Measurements from ENCODE around the gene DTNBP1. TPM values are rescaled to one million over a fixed set of nuclear protein-coding genes. Genes with fewer than 3 reads are reported as not detected.

DTNBP1 gene
- total and polyA plus RNA-seq, 2 of the 4 experiments (the other 2 are of a cell fraction), result 4.8 to 18.7 TPM

- POLR2A ChIA-PET (ENCODE audit: unreplicated experiment), result no interaction called here
- H3K4me3 ChIP-seq (ENCODE audit: insufficient read depth, low read depth, low read length), result no peak overlapping the region
- no peak overlapping the region for H3K4ac ChIP-seq (ENCODE audit: low read depth, low read length)
- no peak overlapping the region for H2BK120ac ChIP-seq (ENCODE audit: low read depth, low read length)
- H3K27ac ChIP-seq (ENCODE audit: insufficient read depth, low read length), result no peak overlapping the region
- no peak overlapping the region for H3K4me2 ChIP-seq (ENCODE audit: low read depth, low read length)
- 0 out of 2 replicates have a peak, but pooled peaks cover 3% of the 10 kb centered on the region for H3K27me3 ChIP-seq (ENCODE audit: control insufficient read depth, insufficient read depth, low read length)
- no peak overlapping the region for H3K23ac ChIP-seq (ENCODE audit: low read depth, low read length)
- H2BK5ac ChIP-seq (ENCODE audit: low read depth, low read length, poor library complexity, severe bottlenecking), result no peak overlapping the region
- H3K9ac ChIP-seq (ENCODE audit: low read depth, low read length), result no peak overlapping the region
- in situ Hi-C loops (cut with MboI; ENCODE audit: low sequenced_read_pairs) (no loop called here), intact Hi-C loops (cut with micrococcal nuclease) (no loop called here), dilution Hi-C loops (cut with HindIII; ENCODE audit: low sequenced_read_pairs, unreplicated experiment) (no loop called here)
- H2BK20ac ChIP-seq (ENCODE audit: low read depth, low read length), result no peak overlapping the region
- no peak overlapping the region for H2AK5ac ChIP-seq (ENCODE audit: low read depth, low read length)
- H3K9me1 ChIP-seq (ENCODE audit: insufficient read depth, low read length), result no peaks in the 10 kb centered on the region
- CTCF ChIA-PET, result no interaction called here
- peaks cover 2% of the 10 kb centered on the region; the same call in 1 of the 2 replicates for H3K4me1 ChIP-seq (ENCODE audit: control insufficient read depth, insufficient read depth, low read length)
- H3K36me3 ChIP-seq (ENCODE audit: control insufficient read depth, insufficient read depth, low read length), result no peaks in the 10 kb centered on the region
- no peak for DNase-seq
- H3K18ac ChIP-seq (ENCODE audit: low read depth, low read length), result no peak overlapping the region
- 60% methylated on average over 2 of the region's 7 CpGs; no CpG with 5 or more reads in 1 of the 2 experiments for WGBS, 2 experiments (ENCODE audit: extremely low coverage in 2 of 2, insufficient read length in 1 of 2)
- H4K5ac ChIP-seq (ENCODE audit: low read depth, low read length), result no peak overlapping the region
- H3K56ac ChIP-seq (ENCODE audit: extremely low read depth, insufficient read depth, low read length), result no peak overlapping the region
- no peak overlapping the region for H4K8ac ChIP-seq (ENCODE audit: low read depth in 2 of 2, low read length in 2 of 2)
- TF ChIP-seq CTCF (conservative IDR thresholded peaks at IDR 0.05; ENCODE audit: low read depth, low read length) (no peak), RAD21 (IDR thresholded peaks at IDR 0.05; ENCODE audit: low read length) (no peak), POLR2A (IDR thresholded peaks at IDR 0.05; ENCODE audit: low read depth, low read length) (no peak), NFE2L2 (IDR thresholded peaks at IDR 0.05; ENCODE audit: low read depth, low read length) (no peak), BHLHE40 (IDR thresholded peaks at IDR 0.05; ENCODE audit: low read depth, low read length) (no peak), MAFK (IDR thresholded peaks at IDR 0.05; ENCODE audit: low read depth, low read length) (no peak), SMC3 (IDR thresholded peaks at IDR 0.05; ENCODE audit: low read depth, low read length) (no peak), RFX5 (IDR thresholded peaks at IDR 0.05; ENCODE audit: low read depth, low read length) (no peak), CHD1 (IDR thresholded peaks at IDR 0.05; ENCODE audit: low read depth, low read length) (no peak), MAZ (IDR thresholded peaks at IDR 0.05; ENCODE audit: borderline replicate concordance, low read depth, low read length) (no peak), RCOR1 (IDR thresholded peaks at IDR 0.05; ENCODE audit: insufficient replicate concordance, low read length) (no peak), ELK1 (IDR thresholded peaks at IDR 0.05; ENCODE audit: borderline replicate concordance, low read depth, low read length) (no peak), CEBPB (IDR thresholded peaks at IDR 0.05; ENCODE audit: low read depth, low read length) (no peak), MXI1 (IDR thresholded peaks at IDR 0.05; ENCODE audit: borderline replicate concordance, low read depth, low read length) (no peak), USF2 (IDR thresholded peaks at IDR 0.05; ENCODE audit: low read depth, low read length) (no peak), FOS (IDR thresholded peaks at IDR 0.05; ENCODE audit: low read depth, low read length) (no peak)
- no peak overlapping the region for H2AK9ac ChIP-seq (replicated peaks; ENCODE audit: low read depth, low read length, poor library complexity)
- no peak for ATAC-seq (ENCODE audit: low read depth)
- H3K14ac ChIP-seq (replicated peaks; ENCODE audit: low read depth, low read length), result no peak overlapping the region
- no peaks in the 10 kb centered on the region for H4K20me1 ChIP-seq (ENCODE audit: insufficient read depth, low read length)
- no peak overlapping the region for H4K91ac ChIP-seq (ENCODE audit: insufficient read depth, low read depth, low read length)
- no peak overlapping the region for H2AFZ ChIP-seq (replicated peaks; ENCODE audit: low read length, poor library complexity)
- peaks cover 19 to 22% of the 10 kb centered on the region in 2 experiments; a peak in 3 of 4 replicates for H3K79me1 ChIP-seq (ENCODE audit: low read depth in 1 of 2, low read length in 2 of 2)
- no peak overlapping the region for H2BK15ac ChIP-seq (ENCODE audit: low read depth, low read length)
- no peaks in the 10 kb centered on the region for H3K9me3 ChIP-seq (ENCODE audit: control insufficient read depth, insufficient read depth, low read length)
- BruUV-seq (replicated peaks), result no TSS peak
These were observed 3.6 kb downstream of the DTNBP1 start for GRCh38 chr6:15659181-15659580.
